Tibial nerve (tissue), 4 donors: ENCODE measurements around the gene PIK3CD. TPM values are rescaled to one million over a fixed set of nuclear protein-coding genes. Genes with fewer than 3 reads are reported as not detected.

Experiments used
- DNase-seq, 2 donors: peaks; one replicate each; pipeline ENCODE4 v3.0.0-alpha.2; 2019; ENCODE audit warnings: low spot score in 2 of 2
- H3K27ac ChIP-seq, 4 donors: fragments of 200-600 bp; sonication (generic) in 3 of 4; one replicate each; pipeline ENCODE4 v1.5.1; 2017 to 2019; ENCODE audit warnings: mild to moderate bottlenecking in 1 of 4
- H3K27me3 ChIP-seq, 2 donors: fragments of 200-600 bp; sonication (generic) in 1 of 2; one replicate each; pipeline versions ENCODE4 v1.5.1 to v1.6.0; 2017 to 2019
- H3K36me3 ChIP-seq, 3 donors: fragments of 200-600 bp; sonication (generic); one replicate each; pipeline ENCODE4 v1.5.1; 2018 to 2019
- H3K4me1 ChIP-seq, 4 donors: fragments of 200-600 bp; sonication (generic) in 3 of 4; one replicate each; pipeline ENCODE4 v1.5.1; 2017 to 2019
- H3K4me3 ChIP-seq, 4 donors: fragments of 200-600 bp; sonication (generic) in 3 of 4; one replicate each; pipeline ENCODE4 v1.5.1; 2017 to 2019; ENCODE audit warnings: mild to moderate bottlenecking in 1 of 4, moderate library complexity in 1 of 4
- H3K9me3 ChIP-seq, 4 donors: fragments of 200-600 bp; sonication (generic) in 3 of 4; one replicate each; pipeline ENCODE4 v1.5.1; 2017 to 2019
- CTCF ChIP-seq, 5 experiments: fragments of 200-600 bp in 3 of 5; fragments of 450-650 bp in 2 of 5; sonication (generic) in 3 of 5; IDR thresholded peaks; one replicate each; pipeline ENCODE4 v1.5.1; 2016 to 2019; ENCODE audit warnings: antibody characterized with exemption in 5 of 5, mild to moderate bottlenecking in 3 of 5, moderate library complexity in 2 of 5
- EP300 ChIP-seq, 2 donors: sonication (generic); formaldehyde crosslinking; IDR thresholded peaks; one replicate each; pipeline ENCODE4 v1.6.1; 2017; ENCODE audit warnings: antibody characterized with exemption in 2 of 2, mild to moderate bottlenecking in 1 of 2
- POLR2A ChIP-seq, 2 donors: fragments of 450-650 bp; IDR thresholded peaks; one replicate each; pipeline ENCODE4 v1.6.1; 2017; ENCODE audit warnings: antibody characterized with exemption in 2 of 2, mild to moderate bottlenecking in 2 of 2, moderate library complexity in 2 of 2
- WGBS, 2 donors: methylation state at CpG; one replicate each; pipeline ENCODE4 v1.1.5; 2018; 5-methylcytosine and 5-hydroxymethylcytosine counted together
- total RNA-seq, 4 donors: library from RNA; depleted of rRNA; stranded (reverse); fragments of >200 nt; gene quantifications; one replicate each; pipeline ENCODE4 v1.1.0, GENCODE V29; 2016

PIK3CD gene
- total RNA-seq, 4 donors from 2014 or later = 6.9 to 18.0 (median 10.2) TPM

GRCh38 chr1:9770298-9770697 is 118.8 kb downstream of the PIK3CD start:
- Histone ChIP-seq H3K27ac (no peak overlapping the region), H3K36me3 (peaks cover 0 to 26% (median 0%) of the 10 kb centered on the region in 3 donors), H3K4me3 (no peak overlapping the region), H3K27me3 (no peaks in the 10 kb centered on the region), H3K9me3 (no peaks in the 10 kb centered on the region), H3K4me1 (peaks cover 0 to 15% (median 0%) of the 10 kb centered on the region in 4 donors)
- TF ChIP-seq EP300 (IDR thresholded peaks at IDR 0.05) = no peak
- TF ChIP-seq POLR2A (IDR thresholded peaks at IDR 0.05) = no peak
- no peak for TF ChIP-seq CTCF (IDR thresholded peaks at IDR 0.05)
- WGBS, 2 donors = 63 to 71% methylated on average over 10 of the region's 10 CpGs
- DNase-seq = no peak

DNA sequence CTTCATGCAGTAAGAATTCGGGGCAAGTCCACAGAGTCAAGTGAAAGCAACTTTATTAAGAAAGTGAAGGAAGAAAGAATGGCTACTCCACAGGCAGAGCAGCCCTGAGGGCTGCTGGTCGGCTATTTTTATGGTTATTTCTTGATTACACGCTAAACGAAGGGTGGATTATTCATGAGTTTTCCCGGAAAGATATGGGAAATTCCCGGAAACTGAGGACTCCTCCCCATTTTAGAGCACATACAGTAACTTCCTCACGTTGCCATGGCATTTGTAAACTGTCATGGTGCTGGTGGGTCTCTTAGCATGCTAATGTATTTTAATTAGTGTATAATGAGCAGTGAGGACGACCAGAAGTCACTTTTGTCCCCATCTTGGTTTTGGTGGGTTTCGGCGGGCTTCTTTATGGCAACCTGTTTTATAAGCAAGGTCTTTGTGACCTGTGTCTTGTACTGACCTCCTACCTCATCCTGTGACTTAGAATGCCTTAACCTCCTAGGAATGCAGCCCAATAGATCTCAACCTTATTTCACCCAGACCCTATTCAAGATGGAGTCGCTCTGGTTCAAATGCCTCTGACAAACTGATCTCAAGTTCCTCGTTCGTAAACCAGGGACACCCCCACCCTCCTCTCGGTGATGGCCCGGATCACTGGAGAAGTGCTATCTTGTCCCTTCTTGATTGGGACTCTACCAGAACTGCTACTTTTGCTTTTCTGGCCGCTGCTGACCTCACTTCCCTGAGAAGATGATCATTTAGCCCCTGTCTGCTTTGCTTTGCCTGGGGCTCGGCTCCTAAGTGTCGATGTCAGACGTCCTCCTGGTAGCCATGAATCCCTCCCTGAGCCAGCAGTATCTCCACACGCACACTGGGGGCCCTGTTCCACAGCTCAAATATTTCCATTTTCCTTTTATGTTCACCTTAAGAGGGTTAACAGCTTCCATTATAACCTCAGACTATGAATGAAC is 123.5 kb downstream of the PIK3CD start:
- Histone ChIP-seq H3K4me1 (peaks cover 0 to 10% (median 0%) of the 10 kb centered on the region in 4 donors), H3K36me3 (peaks cover 0 to 26% (median 0%) of the 10 kb centered on the region in 3 donors), H3K9me3 (no peaks in the 10 kb centered on the region), H3K4me3 (no peak overlapping the region), H3K27ac (no peak overlapping the region), H3K27me3 (no peaks in the 10 kb centered on the region)
- WGBS, 2 donors = 81 to 85% methylated on average over 20 of the region's 20 CpGs
- DNase-seq = no peak
- no peak for TF ChIP-seq EP300 (IDR thresholded peaks at IDR 0.05)
- no peak for TF ChIP-seq POLR2A (IDR thresholded peaks at IDR 0.05)
- TF ChIP-seq CTCF (IDR thresholded peaks at IDR 0.05) = no peak

GRCh38 chr1:9776685-9777084 is 125.2 kb downstream of the PIK3CD start:
- Histone ChIP-seq H3K27ac (no peak overlapping the region), H3K9me3 (no peaks in the 10 kb centered on the region), H3K4me1 (peaks cover 0 to 4% (median 0%) of the 10 kb centered on the region in 4 donors), H3K27me3 (no peaks in the 10 kb centered on the region), H3K36me3 (peaks cover 0 to 15% (median 0%) of the 10 kb centered on the region in 3 donors), H3K4me3 (no peak overlapping the region)
- no peak for DNase-seq
- no peak for TF ChIP-seq EP300 (IDR thresholded peaks at IDR 0.05)
- TF ChIP-seq POLR2A (IDR thresholded peaks at IDR 0.05) = no peak
- no peak for TF ChIP-seq CTCF (IDR thresholded peaks at IDR 0.05)
- 91 to 96% methylated on average over 2 of the region's 2 CpGs for WGBS, 2 donors

Other genes with a start within 250 kb of the PIK3CD start
- 10 to 100 TPM in 1 of 4 donors, 1 to 10 TPM in 3; 5.4 to 10.2 (median 6.8) TPM for gene SLC25A33, start 112.3 kb upstream of the PIK3CD start, total RNA-seq
- gene TMEM201, start 62.8 kb upstream of the PIK3CD start, total RNA-seq = 10 to 100 TPM; 11.8 to 22.8 (median 16.3) TPM
- 10 to 100 TPM; 60.9 to 90.6 (median 72.5) TPM for gene CLSTN1, start 172.2 kb downstream of the PIK3CD start, total RNA-seq